Endodermal cell (in vitro differentiated cells): Measurements from ENCODE around the gene GRHL3. TPM values are rescaled to one million over a fixed set of nuclear protein-coding genes. Genes with fewer than 3 reads are reported as not detected.

ENCODE experiments used
- DNase-seq: peaks from one replicate; pipeline ENCODE4 v3.0.0-alpha.2; 2017
- H3K27ac ChIP-seq: 2 replicates; pipeline ENCODE4 v1.5.1; 2013; ENCODE audit warnings: mild to moderate bottlenecking, low read depth, low read length, moderate library complexity
- H3K27me3 ChIP-seq: 2 replicates; pipeline ENCODE4 v1.6.1; 2013; ENCODE audit warnings: mild to moderate bottlenecking, low read length, moderate library complexity; ENCODE audit not compliant: insufficient read depth, control insufficient read depth, poor library complexity, severe bottlenecking
- H3K36me3 ChIP-seq: 2 replicates; pipeline ENCODE4 v1.7.0; 2013; ENCODE audit warnings: mild to moderate bottlenecking, low read length, moderate library complexity; ENCODE audit not compliant: control insufficient read depth, insufficient read depth
- H3K4me1 ChIP-seq: one replicate; pipeline ENCODE4 v1.7.0; 2013; ENCODE audit warnings: low read length; ENCODE audit not compliant: control insufficient read depth, insufficient read depth
- H3K4me3 ChIP-seq: 2 replicates; pipeline ENCODE4 v1.5.1; 2013; ENCODE audit warnings: mild to moderate bottlenecking, low read length, moderate library complexity
- H3K9ac ChIP-seq: 2 replicates; pipeline ENCODE4 v1.6.1; 2013; ENCODE audit warnings: mild to moderate bottlenecking, low read length, moderate library complexity; ENCODE audit not compliant: poor library complexity, severe bottlenecking; ENCODE audit errors: extremely low read depth
- H3K9me3 ChIP-seq: 2 replicates; pipeline ENCODE4 v1.6.1; 2013; ENCODE audit warnings: mild to moderate bottlenecking, low read length, moderate library complexity; ENCODE audit not compliant: control insufficient read depth
- H3K27ac Mint-ChIP-seq: 2 replicates; pipeline ENCODE4 v1.8.0; 2020; ENCODE audit warnings: mixed read lengths
- H3K27me3 Mint-ChIP-seq: 2 replicates; pipeline ENCODE4 v1.8.0; 2021; ENCODE audit warnings: mild to moderate bottlenecking, mixed read lengths; ENCODE audit not compliant: insufficient read depth
- H3K36me3 Mint-ChIP-seq: 2 replicates; pipeline ENCODE4 v1.8.0; 2020; ENCODE audit warnings: low read depth, mixed read lengths
- H3K4me1 Mint-ChIP-seq: 2 replicates; pipeline ENCODE4 v1.8.0; 2020; ENCODE audit warnings: mixed read lengths
- H3K4me3 Mint-ChIP-seq: 2 replicates; pipeline ENCODE4 v1.8.0; 2020; ENCODE audit warnings: mild to moderate bottlenecking, moderate library complexity, mixed read lengths
- H3K9me3 Mint-ChIP-seq: 2 replicates; pipeline ENCODE4 v1.8.0; 2020; ENCODE audit warnings: mild to moderate bottlenecking, mixed read lengths
- WGBS, 2 experiments: methylation state at CpG; one replicate each; pipeline versions ENCODE4 v1.1.5 to v1.1.7; 2013; ENCODE audit warnings: missing lambda C conversion rate in 2 of 2, mixed read lengths in 1 of 2; ENCODE audit not compliant: insufficient coverage in 1 of 2, insufficient read length in 1 of 2; 5-methylcytosine and 5-hydroxymethylcytosine counted together
- total RNA-seq, 2 donors: library from RNA; stranded (reverse); fragmentation: NEBNext Ultra II Directional in 1 of 2; extraction: Animal tissue kit (Norgen Biotek cat#: 25700) in 1 of 2; gene quantifications; 2 replicates in 1 of 2; 3 replicates in 1 of 2; pipeline ENCODE4 v1.2.1, GENCODE V29; 2021
- TF ChIP-seq, protein P1 (sequence below): fragments of 200-600 bp; sonication (generic); conservative IDR thresholded peaks from 2 replicates; pipeline ENCODE4 v1.5.0; 2021; ENCODE audit warnings: antibody characterized with exemption, mild to moderate bottlenecking

GRHL3 gene
- total RNA-seq, 2 donors from 2014 or later = 1.8 to 2.5 TPM

DNA sequence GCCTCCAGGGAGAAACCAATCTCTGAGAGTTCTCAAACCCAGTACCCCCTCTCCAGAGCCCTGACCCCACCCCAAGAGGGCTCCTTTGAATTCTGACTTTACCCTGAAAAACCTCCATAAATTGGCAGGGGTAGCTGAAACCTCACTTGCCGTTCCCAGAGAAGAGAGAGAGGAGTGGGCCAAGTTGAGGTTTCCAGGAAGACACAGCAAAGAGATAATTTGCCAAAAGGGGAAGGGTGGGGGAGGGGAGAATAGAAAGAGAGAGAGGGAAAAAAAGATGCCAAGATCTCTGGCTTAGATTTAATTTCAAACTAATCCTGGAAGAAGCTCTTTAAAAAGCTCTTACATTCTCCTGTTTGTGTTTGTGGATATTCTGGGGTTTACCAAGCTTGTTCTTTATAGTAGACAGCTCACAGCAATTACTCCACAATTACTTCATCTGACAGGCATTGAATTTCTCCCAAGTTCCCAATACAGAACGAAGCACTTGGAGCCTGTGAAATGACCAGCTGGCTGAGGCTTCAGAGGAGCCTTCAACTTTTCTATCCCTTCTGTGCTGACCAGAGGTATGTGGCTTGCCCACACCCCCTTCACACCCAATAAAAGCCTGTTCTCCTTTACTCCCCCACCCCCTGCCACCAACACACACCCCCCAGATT lies 1.1 kb upstream of the GRHL3 start:
- Histone ChIP-seq H3K27ac (no peak overlapping the region), H3K4me1 (peaks cover 3% of the 10 kb centered on the region), H3K4me3 (no peak overlapping the region), H3K27me3 (peaks cover 34% of the 10 kb centered on the region), H3K9me3 (no peaks in the 10 kb centered on the region), H3K36me3 (no peaks in the 10 kb centered on the region), H3K9ac (no peak overlapping the region)
- H3K36me3 Mint-ChIP-seq = no peaks in the 10 kb centered on the region
- TF ChIP-seq, protein P1, sequence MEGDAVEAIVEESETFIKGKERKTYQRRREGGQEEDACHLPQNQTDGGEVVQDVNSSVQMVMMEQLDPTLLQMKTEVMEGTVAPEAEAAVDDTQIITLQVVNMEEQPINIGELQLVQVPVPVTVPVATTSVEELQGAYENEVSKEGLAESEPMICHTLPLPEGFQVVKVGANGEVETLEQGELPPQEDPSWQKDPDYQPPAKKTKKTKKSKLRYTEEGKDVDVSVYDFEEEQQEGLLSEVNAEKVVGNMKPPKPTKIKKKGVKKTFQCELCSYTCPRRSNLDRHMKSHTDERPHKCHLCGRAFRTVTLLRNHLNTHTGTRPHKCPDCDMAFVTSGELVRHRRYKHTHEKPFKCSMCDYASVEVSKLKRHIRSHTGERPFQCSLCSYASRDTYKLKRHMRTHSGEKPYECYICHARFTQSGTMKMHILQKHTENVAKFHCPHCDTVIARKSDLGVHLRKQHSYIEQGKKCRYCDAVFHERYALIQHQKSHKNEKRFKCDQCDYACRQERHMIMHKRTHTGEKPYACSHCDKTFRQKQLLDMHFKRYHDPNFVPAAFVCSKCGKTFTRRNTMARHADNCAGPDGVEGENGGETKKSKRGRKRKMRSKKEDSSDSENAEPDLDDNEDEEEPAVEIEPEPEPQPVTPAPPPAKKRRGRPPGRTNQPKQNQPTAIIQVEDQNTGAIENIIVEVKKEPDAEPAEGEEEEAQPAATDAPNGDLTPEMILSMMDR = no peak
- H3K27me3 Mint-ChIP-seq = peaks cover 31% of the 10 kb centered on the region
- no peak overlapping the region for H3K27ac Mint-ChIP-seq
- no peaks in the 10 kb centered on the region for H3K9me3 Mint-ChIP-seq
- H3K4me1 Mint-ChIP-seq = peaks cover 39% of the 10 kb centered on the region
- 67 to 75% methylated on average over 1 to 2 of the region's 2 CpGs for WGBS, 2 experiments
- no peak for DNase-seq
- H3K4me3 Mint-ChIP-seq = no peak overlapping the region

DNA sequence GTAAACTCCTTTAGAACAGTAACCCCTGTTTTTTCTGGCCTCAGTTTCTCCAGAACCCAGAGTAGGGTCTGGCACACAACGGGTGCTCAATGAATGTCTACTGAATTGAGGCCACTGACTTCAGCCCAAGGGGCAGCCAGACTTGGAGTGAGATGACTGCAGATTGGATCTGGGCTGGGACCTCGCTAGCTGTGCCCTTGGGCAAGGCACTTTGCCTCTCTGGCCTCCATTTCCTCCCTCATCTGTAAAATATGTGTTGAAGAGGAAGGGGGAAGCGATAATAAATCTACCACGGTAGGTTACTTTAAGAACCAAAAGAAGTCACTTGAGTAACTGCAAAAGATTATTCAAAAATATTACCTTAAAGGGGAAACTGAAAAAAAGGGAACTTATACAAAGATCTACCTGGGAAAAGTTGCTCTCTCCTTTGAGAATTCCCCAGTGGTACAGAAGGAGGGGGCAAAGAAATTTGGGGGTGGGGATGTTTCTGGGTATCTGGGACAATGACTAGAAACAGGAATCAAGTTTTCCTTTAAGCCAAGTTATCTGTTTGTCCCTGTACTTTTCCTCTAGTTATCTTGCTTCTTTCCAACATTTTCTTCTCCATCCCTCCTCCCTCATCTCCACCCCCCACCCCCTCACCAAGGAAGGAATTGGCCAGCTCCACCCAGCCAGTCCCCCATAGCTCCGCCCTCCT lies 394 bp upstream of the GRHL3 start:
- peak overlapping the region; percentile 61 for H3K4me3 ChIP-seq
- H3K4me3 Mint-ChIP-seq = peak overlapping the region; percentile 69
- H3K4me1 Mint-ChIP-seq = peaks cover 44% of the 10 kb centered on the region
- H3K36me3 ChIP-seq = no peaks in the 10 kb centered on the region
- H3K27ac Mint-ChIP-seq = no peak overlapping the region
- no peaks in the 10 kb centered on the region for H3K9me3 Mint-ChIP-seq
- TF ChIP-seq, protein P1 = no peak
- DNase-seq = no peak
- no peak overlapping the region for H3K27ac ChIP-seq
- H3K9ac ChIP-seq = no peak overlapping the region
- H3K36me3 Mint-ChIP-seq = no peaks in the 10 kb centered on the region
- WGBS, 2 experiments = 64% methylated on average over 5 of the region's 5 CpGs; no CpG with 5 or more reads in 1 of the 2 experiments
- H3K27me3 Mint-ChIP-seq = peaks cover 33% of the 10 kb centered on the region
- H3K9me3 ChIP-seq = no peaks in the 10 kb centered on the region
- H3K27me3 ChIP-seq = peaks cover 41% of the 10 kb centered on the region
- H3K4me1 ChIP-seq = peaks cover 3% of the 10 kb centered on the region

DNA sequence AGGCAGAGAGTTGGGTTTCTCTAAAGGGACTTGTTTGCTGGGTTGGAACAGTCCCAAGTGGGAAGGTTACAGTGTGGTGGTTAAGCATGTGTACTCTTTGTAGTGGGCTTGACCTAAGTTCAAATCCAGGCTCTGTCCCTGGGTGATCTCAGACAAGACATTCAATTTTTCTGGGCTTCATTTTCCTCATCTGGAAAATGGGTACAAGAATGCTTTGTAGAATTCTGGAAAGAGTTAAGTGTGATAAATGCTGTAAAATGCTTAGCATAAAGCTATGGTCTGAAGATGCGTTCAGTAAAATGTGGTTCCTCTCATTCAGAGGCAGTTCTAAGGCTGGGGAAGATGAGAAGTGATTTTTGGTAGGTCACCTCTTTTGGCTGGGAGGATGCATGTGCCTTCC lies 805 bp downstream of the GRHL3 start:
- no peaks in the 10 kb centered on the region for H3K9me3 ChIP-seq
- no peaks in the 10 kb centered on the region for H3K36me3 Mint-ChIP-seq
- DNase-seq = no peak
- H3K4me1 ChIP-seq = peaks cover 3% of the 10 kb centered on the region
- no peak overlapping the region for H3K27ac Mint-ChIP-seq
- peaks cover 36% of the 10 kb centered on the region for H3K27me3 Mint-ChIP-seq
- no peak overlapping the region for H3K9ac ChIP-seq
- whole genome bisulfite sequencing, 2 experiments = 93 to 100% methylated on average over 1 of the region's 1 CpG
- TF ChIP-seq, protein P1 = no peak
- H3K27me3 ChIP-seq = peaks cover 44% of the 10 kb centered on the region
- peak overlapping the region; percentile 69 for H3K4me3 Mint-ChIP-seq
- H3K4me1 Mint-ChIP-seq = peaks cover 46% of the 10 kb centered on the region
- H3K27ac ChIP-seq = no peak overlapping the region
- H3K36me3 ChIP-seq = no peaks in the 10 kb centered on the region
- no peaks in the 10 kb centered on the region for H3K9me3 Mint-ChIP-seq
- H3K4me3 ChIP-seq = peak overlapping the region; percentile 61
